ENCODE measurements around the gene PEF1. TPM values are rescaled to one million over a fixed set of nuclear protein-coding genes. Genes with fewer than 3 reads are reported as not detected.

Gene PEF1
- total RNA-seq, 1 experiment from 2014 or later: 40.3 TPM

- H2BK20ac ChIP-seq (ENCODE audit: low read depth, low read length, poor library complexity, severe bottlenecking): no peak overlapping the region
- H4K8ac ChIP-seq (replicated peaks; ENCODE audit: insufficient read length, low read depth, low read length): no peak overlapping the region
- H2BK120ac ChIP-seq (ENCODE audit: low read depth, low read length, poor library complexity, severe bottlenecking): no peak overlapping the region
- H3K4me1 ChIP-seq (ENCODE audit: insufficient read depth, low read length): peaks cover 4% of the 10 kb centered on the region; the same call in 1 of the 2 replicates
- no peak overlapping the region for H3K56ac ChIP-seq (ENCODE audit: insufficient read length, low read depth, low read length)
- no peaks in the 10 kb centered on the region for H4K20me1 ChIP-seq (ENCODE audit: control insufficient read depth, insufficient read depth, insufficient read length)
- DNase-seq: no peak
- peaks cover 5% of the 10 kb centered on the region for H3K27me3 Mint-ChIP-seq (ENCODE audit: low read depth)
- no peak overlapping the region for H3K14ac ChIP-seq (ENCODE audit: insufficient read depth, low read length)
- no peak overlapping the region for H2BK5ac ChIP-seq (ENCODE audit: insufficient read length, low read length)
- WGBS (ENCODE audit: extremely low coverage, insufficient read length, low lambda C conversion rate): no CpG with 5 or more reads among the region's 11 CpGs
- no peak overlapping the region for H3K18ac ChIP-seq (ENCODE audit: insufficient read length, low read depth, low read length)
- TF ChIP-seq CTCF (conservative IDR thresholded peaks at IDR 0.05): no peak
- no peak overlapping the region for H3K9ac ChIP-seq (ENCODE audit: extremely low read depth, insufficient read length, low read length)
- no peak overlapping the region for H2AK5ac ChIP-seq (ENCODE audit: insufficient read length, low read length)
- peaks cover 8% of the 10 kb centered on the region; the same call in 1 of the 2 replicates for H3K79me2 ChIP-seq (ENCODE audit: insufficient read depth, low read length)
- H2AFZ ChIP-seq (ENCODE audit: low read length): no peak overlapping the region
- H3K36me3 Mint-ChIP-seq (ENCODE audit: insufficient read depth in 1 of 3, low read depth in 3 of 3): no peaks in the 10 kb centered on the region
- H3K27ac Mint-ChIP-seq: peak overlapping the region; percentile 100
- H3K9me3 ChIP-seq (ENCODE audit: control insufficient read depth, low read depth, low read length): no peaks in the 10 kb centered on the region
- no peaks in the 10 kb centered on the region for H3K9me3 Mint-ChIP-seq
- H4K5ac ChIP-seq (ENCODE audit: insufficient read length, low read depth, low read length): no peak overlapping the region
- no peak overlapping the region for H4K91ac ChIP-seq (ENCODE audit: insufficient read length, low read depth, low read length)
- peak overlapping the region; percentile 97 for H3K4me2 ChIP-seq (ENCODE audit: insufficient read depth, insufficient read length, low read length)
- peak overlapping the region; percentile 94 to 95 for H3K4me3 Mint-ChIP-seq
- peak overlapping the region; percentile 89 for H3K27ac ChIP-seq (ENCODE audit: insufficient read length, low read depth, low read length)
- no peak overlapping the region for H2BK12ac ChIP-seq (ENCODE audit: insufficient read length, low read depth, low read length)
- no peaks in the 10 kb centered on the region for H3K79me1 ChIP-seq (ENCODE audit: insufficient read depth, low read depth, low read length, poor library complexity, severe bottlenecking)
- H3K27me3 ChIP-seq (ENCODE audit: insufficient read depth, low read length): no peaks in the 10 kb centered on the region
- H3K23me2 ChIP-seq (ENCODE audit: insufficient read length, low read depth, low read length, poor library complexity, severe bottlenecking): peaks cover 6% of the 10 kb centered on the region
- no peak overlapping the region for H3K23ac ChIP-seq (ENCODE audit: insufficient read length, low read depth, low read length)
- H2BK15ac ChIP-seq (ENCODE audit: low read depth, low read length): no peak overlapping the region
- H3K4ac ChIP-seq (ENCODE audit: low read depth, low read length): no peak overlapping the region
- H3K4me1 Mint-ChIP-seq: peaks cover 14 to 20% of the 10 kb centered on the region in 2 experiments
- no peak overlapping the region for H3T11ph ChIP-seq (ENCODE audit: low read length)
These were observed 545 bp upstream of the PEF1 start for GRCh38 chr1:31645274-31645568.
